Ishikawa (cell line): ENCODE results near the gene SAP130.

Experiments used
- TAF1 ChIP-seq: IDR thresholded peaks from 2 replicates; pipeline ENCODE4 v1.6.1; 2012; ENCODE audit warnings: low read depth, mild to moderate bottlenecking
- TCF12 ChIP-seq: IDR thresholded peaks from 2 replicates; pipeline ENCODE4 v1.6.1; 2012; ENCODE audit warnings: low read depth

- no peak for TF ChIP-seq TCF12
- no peak for TF ChIP-seq TAF1
Observed at GRCh38 chr2:127991742-127992141, 36.1 kb downstream of the SAP130 start.
